Stimulated activated memory B cell treated with anti-CD40 and anti-IgM and Interleukin-4, amounts not matched to agents 10 μg/mL and 1 μg/mL and 100 μg/mL, for 72 hours (primary cell): ENCODE data around the gene CHRNA7.

Source experiments
- ATAC-seq: fragments of 150-1000 bp; cut with Tn5 transposase; 2 replicates; pipeline ENCODE4 v1.10.0; 2021
- H3K27ac Mint-ChIP-seq: one replicate; pipeline ENCODE4 v1.8.0; 2022; ENCODE audit warnings: mild to moderate bottlenecking, mixed read lengths
- H3K27me3 Mint-ChIP-seq: one replicate; pipeline ENCODE4 v1.8.0; 2022; ENCODE audit warnings: mixed read lengths
- H3K36me3 Mint-ChIP-seq: one replicate; pipeline ENCODE4 v1.8.0; 2022; ENCODE audit warnings: mixed read lengths
- H3K4me1 Mint-ChIP-seq: one replicate; pipeline ENCODE4 v1.8.0; 2022; ENCODE audit warnings: mixed read lengths
- H3K4me3 Mint-ChIP-seq: one replicate; pipeline ENCODE4 v1.8.0; 2022; ENCODE audit warnings: mild to moderate bottlenecking, moderate library complexity, mixed read lengths
- H3K9me3 Mint-ChIP-seq: one replicate; pipeline ENCODE4 v1.8.0; 2022; ENCODE audit warnings: mixed read lengths

The CHRNA7 gene

GRCh38 chr15:32104061-32104995 lies 74.0 kb downstream of the CHRNA7 start:
- no peak overlapping the region for H3K27ac Mint-ChIP-seq
- peaks cover 29% of the 10 kb centered on the region for H3K27me3 Mint-ChIP-seq
- no peaks in the 10 kb centered on the region for H3K36me3 Mint-ChIP-seq
- H3K9me3 Mint-ChIP-seq: peaks cover 2% of the 10 kb centered on the region
- no peak overlapping the region for H3K4me3 Mint-ChIP-seq
- ATAC-seq: no peak
- H3K4me1 Mint-ChIP-seq: no peaks in the 10 kb centered on the region

DNA sequence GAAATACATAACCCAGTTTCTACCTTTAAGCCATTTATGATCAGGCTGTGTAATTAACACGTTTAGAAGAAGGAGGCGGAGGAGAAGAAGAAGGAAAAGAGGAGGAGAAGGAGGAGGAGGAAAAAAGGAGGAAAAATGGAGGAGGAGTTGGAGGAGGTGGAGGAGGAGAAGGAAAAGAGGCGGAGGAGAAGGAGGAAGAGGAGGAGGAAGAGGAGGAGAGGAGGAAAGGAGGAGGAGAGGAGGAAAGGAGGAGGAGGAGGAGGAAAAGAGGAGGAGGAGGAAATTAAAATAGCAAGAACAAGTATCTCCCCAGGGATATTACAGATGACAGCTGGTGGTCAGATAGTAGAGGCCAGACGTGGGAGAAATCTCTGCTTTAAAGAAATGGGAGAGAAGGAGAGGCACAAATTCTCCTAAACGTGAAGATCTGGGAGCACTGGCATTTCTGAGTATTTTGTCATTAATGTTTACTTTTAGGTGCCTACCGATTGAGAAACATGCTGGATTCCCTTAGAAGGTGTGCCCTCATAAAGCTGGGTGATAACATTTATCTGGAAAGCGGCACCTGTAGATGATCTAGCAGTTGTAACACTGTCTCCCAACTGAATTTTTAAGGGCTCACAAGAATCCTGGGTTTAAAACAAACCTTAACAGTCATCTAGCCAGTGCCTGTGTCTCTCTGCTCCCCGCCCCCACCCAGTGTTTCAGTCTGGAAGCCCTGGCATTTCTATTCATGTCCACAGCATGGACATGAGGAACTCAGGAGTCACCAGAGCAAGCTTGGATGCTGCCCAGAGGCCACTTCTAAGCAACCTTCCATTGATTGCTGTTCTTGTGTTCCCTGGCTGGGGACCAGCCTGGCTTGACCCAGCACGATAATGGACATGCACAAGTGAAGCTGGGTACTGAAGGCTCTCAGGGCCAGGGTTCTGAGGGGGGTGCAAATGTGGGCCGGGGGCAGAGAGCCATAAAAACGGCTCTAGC lies 75.2 kb downstream of the CHRNA7 start:
- Mint-ChIP-seq H3K36me3 (no peaks in the 10 kb centered on the region), H3K27ac (no peak overlapping the region), H3K27me3 (peaks cover 35% of the 10 kb centered on the region), H3K4me3 (no peak overlapping the region), H3K9me3 (peaks cover 2% of the 10 kb centered on the region), H3K4me1 (no peaks in the 10 kb centered on the region)
- no peak for ATAC-seq

DNA sequence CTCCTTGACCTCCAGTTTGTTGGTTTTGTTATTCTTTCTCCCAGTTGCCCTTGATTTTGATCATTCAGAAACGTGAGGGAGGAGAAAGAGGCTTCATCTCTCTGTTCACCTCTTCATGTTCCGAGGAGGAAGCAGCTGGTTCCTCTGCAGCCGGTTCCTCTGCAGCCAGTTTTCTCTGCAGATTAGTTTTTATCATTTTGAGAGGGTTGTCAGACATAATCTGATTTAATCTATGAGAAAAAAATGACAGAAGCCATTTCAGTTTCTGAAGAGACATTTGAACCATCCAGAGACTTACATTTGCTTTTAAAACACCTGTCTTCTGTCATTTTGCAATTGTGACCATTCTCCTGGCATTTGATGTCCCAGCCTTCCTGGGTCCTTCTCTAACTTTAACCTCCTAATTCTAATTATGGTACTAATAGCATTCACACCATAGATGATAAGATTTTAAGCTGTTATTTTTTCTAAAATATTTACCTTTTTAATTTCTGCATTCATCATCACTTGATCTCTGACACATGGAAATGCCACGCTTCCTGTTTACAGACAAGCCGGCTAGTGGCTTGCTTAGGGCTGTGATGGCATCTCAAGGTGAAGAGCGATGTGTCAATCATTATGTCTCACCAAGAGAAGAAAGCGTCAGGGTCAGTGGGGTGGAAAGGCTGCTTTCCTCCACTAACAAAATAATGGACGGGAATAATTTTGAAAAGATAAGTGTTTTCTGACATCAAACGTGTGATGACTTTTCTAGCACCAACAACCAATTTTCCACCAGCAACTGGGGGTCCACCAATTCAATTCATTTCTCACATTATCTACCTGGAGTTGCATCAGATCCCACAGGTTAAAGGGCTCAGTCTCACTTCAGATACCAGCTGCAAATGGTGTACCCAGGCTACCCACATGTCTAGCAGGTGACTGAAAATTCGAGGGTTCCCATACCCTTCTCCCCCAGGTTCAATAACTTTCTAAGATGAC lies 76.4 kb downstream of the CHRNA7 start:
- Mint-ChIP-seq H3K36me3 (no peaks in the 10 kb centered on the region), H3K27ac (no peak overlapping the region), H3K4me1 (no peaks in the 10 kb centered on the region), H3K9me3 (peaks cover 2% of the 10 kb centered on the region), H3K27me3 (peaks cover 35% of the 10 kb centered on the region), H3K4me3 (no peak overlapping the region)
- no peak for ATAC-seq

DNA sequence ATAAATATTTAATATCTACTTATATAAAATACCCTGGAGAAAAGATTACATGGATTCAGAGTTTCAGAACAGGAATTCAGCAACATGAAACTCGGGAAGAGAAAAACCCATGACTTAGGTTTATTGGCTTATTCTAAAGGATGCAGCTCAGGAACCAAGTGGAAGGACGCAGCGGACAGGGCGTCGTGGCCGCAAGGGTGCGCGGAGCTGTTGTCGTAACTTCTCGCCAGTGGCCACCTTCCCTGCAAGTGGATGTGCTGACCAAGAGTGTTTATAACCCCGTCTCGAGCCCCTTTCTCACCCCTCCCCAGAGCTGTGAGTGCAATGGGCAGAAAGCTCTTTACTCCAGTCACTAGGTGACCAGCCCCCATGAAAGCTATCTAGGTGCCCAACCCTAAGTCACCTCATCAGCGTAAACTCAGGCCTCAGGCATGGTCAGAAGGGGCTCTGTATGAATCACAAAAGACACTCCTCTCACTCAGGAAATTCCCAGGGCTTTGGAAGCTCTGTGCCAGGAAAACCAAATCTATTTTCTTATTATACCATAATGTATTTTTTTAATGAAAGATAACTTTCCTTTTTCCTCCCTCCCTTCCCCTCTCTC lies 77.3 kb downstream of the CHRNA7 start:
- H3K4me3 Mint-ChIP-seq: no peak overlapping the region
- ATAC-seq: no peak
- H3K4me1 Mint-ChIP-seq: no peaks in the 10 kb centered on the region
- H3K27me3 Mint-ChIP-seq: peaks cover 35% of the 10 kb centered on the region
- H3K9me3 Mint-ChIP-seq: peaks cover 2% of the 10 kb centered on the region
- no peak overlapping the region for H3K27ac Mint-ChIP-seq
- no peaks in the 10 kb centered on the region for H3K36me3 Mint-ChIP-seq

- ATAC-seq: no peak
- Mint-ChIP-seq H3K4me3 (no peak overlapping the region), H3K9me3 (no peaks in the 10 kb centered on the region), H3K27me3 (peaks cover 33% of the 10 kb centered on the region), H3K36me3 (no peaks in the 10 kb centered on the region), H3K4me1 (no peaks in the 10 kb centered on the region), H3K27ac (no peak overlapping the region)
Observed at GRCh38 chr15:32108661-32109060, 78.3 kb downstream of the CHRNA7 start.

DNA sequence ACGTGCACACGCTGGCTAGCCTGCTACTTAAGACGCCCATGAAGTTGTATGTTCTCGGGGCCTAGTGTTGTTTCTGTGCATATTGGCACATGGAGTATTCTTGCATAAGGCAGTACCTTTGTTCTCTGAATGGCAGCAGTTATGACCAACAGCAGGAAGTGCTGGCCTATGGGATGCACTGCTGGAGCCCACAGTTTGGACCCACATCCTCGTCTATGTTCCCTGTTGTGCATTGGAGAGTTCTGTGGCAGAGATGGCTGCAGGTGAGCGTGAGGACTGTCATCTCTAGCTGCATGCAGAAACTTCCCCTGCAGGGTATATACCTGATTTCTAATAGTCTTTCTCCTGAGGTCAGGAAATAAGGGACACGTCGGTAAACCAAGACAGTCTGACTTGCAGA lies 81.8 kb downstream of the CHRNA7 start:
- Mint-ChIP-seq H3K4me1 (no peaks in the 10 kb centered on the region), H3K36me3 (no peaks in the 10 kb centered on the region), H3K9me3 (no peaks in the 10 kb centered on the region), H3K27me3 (peaks cover 17% of the 10 kb centered on the region), H3K27ac (no peak overlapping the region), H3K4me3 (no peak overlapping the region)
- no peak for ATAC-seq

DNA sequence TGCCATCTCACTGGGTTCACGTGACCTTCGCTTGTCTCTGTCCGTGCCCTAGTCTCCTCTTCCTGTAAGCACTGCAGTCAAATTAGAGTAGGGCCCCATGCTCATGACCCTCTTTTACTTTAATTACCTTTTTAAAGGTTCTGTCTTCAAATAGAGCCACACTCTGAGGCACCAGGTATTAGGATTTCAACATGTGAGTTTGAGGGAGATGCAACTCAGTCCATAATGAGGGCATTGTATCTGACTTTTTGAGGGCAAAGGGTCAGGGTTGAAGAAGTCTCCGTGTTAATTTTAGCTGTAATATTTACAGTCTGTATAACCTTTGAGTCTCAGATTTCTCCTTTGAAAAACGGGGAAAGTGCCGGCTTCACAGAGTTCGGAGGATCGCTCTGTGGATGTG lies 82.9 kb downstream of the CHRNA7 start:
- no peaks in the 10 kb centered on the region for H3K36me3 Mint-ChIP-seq
- no peaks in the 10 kb centered on the region for H3K4me1 Mint-ChIP-seq
- no peak overlapping the region for H3K4me3 Mint-ChIP-seq
- ATAC-seq: no peak
- no peaks in the 10 kb centered on the region for H3K9me3 Mint-ChIP-seq
- no peak overlapping the region for H3K27ac Mint-ChIP-seq
- peaks cover 17% of the 10 kb centered on the region for H3K27me3 Mint-ChIP-seq

DNA sequence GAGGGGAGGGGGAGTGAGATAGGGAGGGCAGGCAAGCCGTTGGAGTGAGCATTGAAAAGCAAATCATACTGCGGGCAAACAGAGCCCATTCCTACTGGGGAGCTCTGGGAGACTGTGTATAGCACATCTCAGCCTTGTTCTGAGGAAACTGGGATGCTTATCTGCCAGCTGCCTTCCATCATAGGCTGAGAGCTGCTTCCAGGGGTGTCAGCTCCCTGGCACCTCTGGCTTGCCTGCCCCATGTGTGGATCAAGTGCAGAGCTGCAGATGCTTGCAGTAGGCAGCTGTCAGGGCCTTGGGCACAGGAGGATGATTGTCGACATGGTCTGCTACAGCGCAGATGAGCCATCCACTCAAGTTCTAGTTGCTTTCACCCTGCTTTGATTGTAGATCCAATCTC lies 86.8 kb downstream of the CHRNA7 start:
- H3K27me3 Mint-ChIP-seq: no peaks in the 10 kb centered on the region
- H3K4me3 Mint-ChIP-seq: no peak overlapping the region
- H3K9me3 Mint-ChIP-seq: no peaks in the 10 kb centered on the region
- H3K4me1 Mint-ChIP-seq: no peaks in the 10 kb centered on the region
- H3K27ac Mint-ChIP-seq: no peak overlapping the region
- ATAC-seq: no peak
- H3K36me3 Mint-ChIP-seq: no peaks in the 10 kb centered on the region

GRCh38 chr15:32119286-32119685 lies 89.0 kb downstream of the CHRNA7 start:
- H3K4me1 Mint-ChIP-seq: no peaks in the 10 kb centered on the region
- no peaks in the 10 kb centered on the region for H3K27me3 Mint-ChIP-seq
- H3K4me3 Mint-ChIP-seq: no peak overlapping the region
- H3K9me3 Mint-ChIP-seq: no peaks in the 10 kb centered on the region
- no peaks in the 10 kb centered on the region for H3K36me3 Mint-ChIP-seq
- no peak overlapping the region for H3K27ac Mint-ChIP-seq
- no peak for ATAC-seq

- H3K36me3 Mint-ChIP-seq: no peaks in the 10 kb centered on the region
- H3K27ac Mint-ChIP-seq: no peak overlapping the region
- H3K9me3 Mint-ChIP-seq: no peaks in the 10 kb centered on the region
- H3K4me1 Mint-ChIP-seq: no peaks in the 10 kb centered on the region
- no peaks in the 10 kb centered on the region for H3K27me3 Mint-ChIP-seq
- no peak overlapping the region for H3K4me3 Mint-ChIP-seq
- no peak for ATAC-seq
Observed at GRCh38 chr15:32119694-32120330, 89.5 kb downstream of the CHRNA7 start.

DNA sequence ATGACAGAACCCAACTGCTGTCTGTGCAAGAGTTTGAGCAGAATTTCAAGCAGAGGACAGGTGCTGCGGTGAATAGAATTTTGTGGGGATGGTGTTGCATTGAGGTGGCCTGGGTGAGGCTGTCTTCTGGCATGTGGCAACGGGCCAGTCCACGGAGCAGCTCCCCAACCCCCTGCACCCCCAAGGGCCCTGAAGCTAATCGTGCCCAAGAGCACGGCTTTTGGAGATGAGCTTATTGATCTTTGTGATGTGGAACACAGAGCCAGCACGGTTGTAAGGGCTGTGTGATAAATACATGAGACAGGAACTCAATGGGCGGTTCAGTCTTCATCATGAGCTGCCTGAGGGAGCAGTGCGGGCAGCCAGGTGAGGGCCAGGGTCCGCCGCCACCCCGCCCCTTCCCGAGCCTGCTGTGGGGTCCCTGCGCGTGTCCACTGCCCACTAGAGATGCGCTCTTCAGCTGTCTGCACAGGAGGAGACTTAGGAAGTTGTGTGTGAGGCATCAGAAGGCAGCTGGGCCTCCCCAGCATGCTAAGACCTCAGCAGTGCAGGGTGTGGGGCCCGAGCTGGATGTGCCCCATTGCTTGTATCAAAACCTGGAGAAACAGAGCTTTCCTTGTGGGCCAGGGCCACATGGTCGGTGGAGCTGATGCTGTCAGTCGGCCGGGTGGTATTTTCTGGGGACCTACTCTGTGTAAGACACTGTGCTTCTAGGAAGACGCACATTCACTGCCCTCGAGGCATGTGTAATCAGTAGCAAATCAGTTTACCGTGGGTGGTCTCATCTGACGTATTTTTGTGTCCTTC lies 90.5 kb downstream of the CHRNA7 start:
- H3K27me3 Mint-ChIP-seq: no peaks in the 10 kb centered on the region
- H3K4me1 Mint-ChIP-seq: no peaks in the 10 kb centered on the region
- H3K36me3 Mint-ChIP-seq: no peaks in the 10 kb centered on the region

DNA sequence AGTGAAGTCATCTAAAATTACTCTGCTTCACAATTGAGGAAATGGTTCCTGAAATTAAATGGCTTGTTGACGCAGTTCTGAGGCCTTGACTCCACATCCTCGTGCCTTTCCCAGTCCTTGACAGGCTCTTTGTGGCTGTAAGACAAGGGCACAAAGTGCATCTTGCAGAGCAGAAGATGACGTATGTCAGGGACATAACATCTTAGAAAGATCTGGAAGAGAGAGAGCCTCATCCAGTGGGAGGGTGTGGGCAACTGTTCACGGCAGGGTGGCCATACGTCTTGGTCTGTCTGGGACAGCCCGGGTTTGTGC lies 91.0 kb downstream of the CHRNA7 start:
- no peaks in the 10 kb centered on the region for H3K4me1 Mint-ChIP-seq
- H3K36me3 Mint-ChIP-seq: no peaks in the 10 kb centered on the region
- no peaks in the 10 kb centered on the region for H3K27me3 Mint-ChIP-seq
- no peaks in the 10 kb centered on the region for H3K9me3 Mint-ChIP-seq
- H3K27ac Mint-ChIP-seq: no peak overlapping the region
- ATAC-seq: no peak
- H3K4me3 Mint-ChIP-seq: no peak overlapping the region

More for the DNA sequence above, 90.5 kb downstream of the CHRNA7 start:
- Mint-ChIP-seq H3K27ac (no peak overlapping the region), H3K9me3 (no peaks in the 10 kb centered on the region), H3K4me3 (no peak overlapping the region)
- no peak for ATAC-seq

DNA sequence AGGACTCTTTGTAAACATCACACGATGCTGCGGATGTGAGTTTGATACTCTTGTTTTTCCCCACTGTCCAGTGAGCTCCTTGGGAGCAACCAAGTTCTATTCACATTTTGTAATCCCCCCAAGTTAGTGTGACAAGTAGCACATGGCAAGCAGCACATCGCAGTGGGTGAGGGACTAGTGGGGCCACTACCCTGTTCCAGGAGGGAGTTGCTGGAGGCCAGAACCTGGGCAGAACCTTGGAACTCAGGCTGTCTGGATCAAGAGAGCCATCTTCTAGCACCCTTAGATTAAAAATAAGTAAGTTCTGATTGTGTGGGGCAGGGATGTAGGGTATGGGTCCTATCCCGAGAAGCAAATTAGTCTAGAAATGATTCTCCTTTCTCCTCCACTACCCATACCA lies 91.7 kb downstream of the CHRNA7 start:
- Mint-ChIP-seq H3K4me3 (no peak overlapping the region), H3K27ac (no peak overlapping the region), H3K9me3 (no peaks in the 10 kb centered on the region), H3K4me1 (no peaks in the 10 kb centered on the region), H3K27me3 (no peaks in the 10 kb centered on the region), H3K36me3 (no peaks in the 10 kb centered on the region)
- ATAC-seq: no peak
